AG08395 (cell line): Measurements from ENCODE around the gene REPS2.

ENCODE experiments used
- DNase-seq: peaks from one replicate; pipeline ENCODE4 v3.0.0; 2012; ENCODE audit warnings: mixed read lengths, low spot score

The REPS2 gene

GRCh38 chrX:17036171-17036961, 89.9 kb downstream of the REPS2 start:
- DNase-seq = no peak

DNA sequence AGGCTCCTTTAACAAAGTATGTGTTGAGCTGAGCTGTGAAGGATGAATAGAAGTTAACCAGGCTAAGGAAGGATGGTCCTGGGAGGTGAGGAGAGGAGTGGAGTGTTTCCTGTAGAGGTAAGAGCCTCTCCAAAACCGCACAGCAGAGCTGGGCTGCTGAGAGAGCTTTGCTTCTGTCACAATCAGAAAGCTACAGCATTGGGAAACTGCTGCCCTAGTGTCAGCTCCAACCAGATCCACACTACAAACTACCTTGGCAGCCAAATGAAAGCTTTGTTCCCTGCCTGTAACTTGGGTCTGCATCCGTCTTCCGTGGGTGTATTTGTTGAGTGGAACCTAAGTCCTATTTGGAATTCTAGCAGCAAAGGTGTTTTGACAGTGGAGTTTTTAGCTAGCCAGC, 91.8 kb downstream of the REPS2 start:
- DNase-seq = no peak

- peak; percentile 13 for DNase-seq
These were observed 92.3 kb downstream of the REPS2 start for GRCh38 chrX:17038681-17039161.

- no peak for DNase-seq
These were observed 93.4 kb downstream of the REPS2 start for GRCh38 chrX:17039826-17040225.

DNA sequence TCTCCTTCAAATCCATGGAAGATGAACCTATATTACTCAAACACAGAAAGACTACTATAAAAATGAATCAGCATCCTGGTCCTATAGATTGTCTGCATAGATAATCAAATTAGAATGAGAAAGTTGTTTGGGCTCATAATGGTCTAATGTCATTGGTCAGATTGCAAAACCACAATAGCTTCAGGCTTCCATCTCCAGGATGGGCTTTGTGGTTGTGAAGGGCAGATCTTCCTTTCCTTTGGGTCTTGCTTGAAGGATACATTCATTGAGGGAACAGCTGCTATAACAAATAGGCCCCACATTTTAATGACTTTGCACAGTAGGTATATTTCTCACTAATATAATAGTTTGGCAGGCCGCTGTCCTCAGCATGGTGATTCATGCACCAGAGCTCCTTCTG, 94.3 kb downstream of the REPS2 start:
- no peak for DNase-seq

DNA sequence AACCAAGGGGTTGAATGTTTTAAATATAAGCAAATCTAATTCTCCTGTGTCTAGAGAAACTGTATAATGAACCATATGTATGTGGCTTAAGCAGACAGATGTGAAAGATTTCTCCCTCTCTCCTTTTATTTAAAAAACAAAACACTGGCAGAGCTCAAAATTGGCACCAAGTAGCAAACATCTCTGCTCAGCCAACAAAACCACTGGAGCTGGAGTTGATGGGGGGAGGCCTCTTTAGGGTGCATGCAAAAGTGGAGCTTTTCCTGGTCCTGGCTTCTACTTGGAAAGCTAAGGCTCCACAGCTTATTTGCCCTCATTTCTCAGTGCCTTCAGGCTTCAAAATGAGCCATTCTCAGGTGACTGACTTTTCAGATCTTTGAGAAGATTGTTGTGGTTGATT, 95.6 kb downstream of the REPS2 start:
- no peak for DNase-seq

- DNase-seq = peak; percentile 66
These were observed 100.1 kb downstream of the REPS2 start for GRCh38 chrX:17046478-17047097.

GRCh38 chrX:17047224-17047623, 100.8 kb downstream of the REPS2 start:
- DNase-seq = no peak

- no peak for DNase-seq
These were observed 105.8 kb downstream of the REPS2 start for GRCh38 chrX:17052210-17052609.

GRCh38 chrX:17052793-17053192, 106.3 kb downstream of the REPS2 start:
- no peak for DNase-seq

GRCh38 chrX:17053502-17053901, 107.0 kb downstream of the REPS2 start:
- no peak for DNase-seq

DNA sequence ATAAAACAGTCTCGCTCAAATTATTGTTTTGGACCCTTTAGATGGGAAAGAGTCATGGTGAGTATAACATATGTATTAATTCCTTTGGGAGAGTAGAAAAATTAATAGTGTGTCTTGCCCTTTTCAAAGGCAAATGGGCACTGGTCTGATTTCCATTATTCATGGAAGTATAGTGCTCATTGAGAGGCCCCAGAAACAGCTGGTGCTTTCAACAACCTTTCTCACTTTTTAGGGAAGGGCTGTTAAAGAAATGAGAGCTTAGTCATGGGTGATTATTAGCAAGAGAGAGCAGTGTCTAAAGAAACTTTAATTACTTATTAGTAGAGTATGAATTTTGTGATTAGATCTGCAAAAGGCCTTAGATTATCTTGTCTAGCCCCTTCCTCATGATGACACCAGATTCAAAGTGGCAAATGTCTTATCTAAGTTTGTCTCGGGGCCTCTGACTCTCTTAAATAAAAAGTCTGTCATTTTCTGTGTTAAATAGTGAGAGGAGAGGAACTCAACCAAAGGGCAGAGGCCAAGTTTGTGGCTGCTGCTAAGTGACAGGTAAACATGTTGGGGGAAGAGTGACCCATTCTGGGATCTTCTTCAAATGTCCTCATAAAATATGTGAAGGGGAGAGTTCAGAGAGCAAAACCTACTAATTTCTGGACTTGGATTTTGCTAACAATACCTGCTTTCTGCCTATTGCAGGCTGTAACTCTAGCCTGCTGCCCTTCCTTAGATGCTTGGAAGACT, 110.6 kb downstream of the REPS2 start:
- no peak for DNase-seq

GRCh38 chrX:17062065-17062464, 115.6 kb downstream of the REPS2 start:
- no peak for DNase-seq

GRCh38 chrX:17065100-17065499, 118.6 kb downstream of the REPS2 start:
- no peak for DNase-seq

- no peak for DNase-seq
These were observed 121.1 kb downstream of the REPS2 start for GRCh38 chrX:17067534-17067933.

DNA sequence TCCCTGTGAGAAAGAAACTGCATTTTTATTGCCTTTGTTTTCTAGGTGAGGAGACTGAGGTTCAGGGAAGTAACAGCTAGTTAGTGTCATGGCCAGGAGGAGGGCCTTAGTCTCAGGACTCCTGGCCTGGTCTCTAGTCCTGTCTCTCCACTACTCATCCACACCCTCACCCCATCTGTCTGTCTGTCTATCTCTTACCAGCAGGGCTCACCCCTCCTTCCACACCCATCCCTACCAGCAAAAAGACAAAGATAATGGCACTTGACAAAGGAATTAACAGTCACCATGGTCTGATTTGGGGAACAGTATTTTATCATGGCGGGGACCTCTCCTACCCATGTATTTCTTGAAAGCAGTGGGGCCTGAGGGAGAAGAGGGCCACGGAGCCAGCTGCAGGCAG, 125.8 kb downstream of the REPS2 start:
- no peak for DNase-seq

DNA sequence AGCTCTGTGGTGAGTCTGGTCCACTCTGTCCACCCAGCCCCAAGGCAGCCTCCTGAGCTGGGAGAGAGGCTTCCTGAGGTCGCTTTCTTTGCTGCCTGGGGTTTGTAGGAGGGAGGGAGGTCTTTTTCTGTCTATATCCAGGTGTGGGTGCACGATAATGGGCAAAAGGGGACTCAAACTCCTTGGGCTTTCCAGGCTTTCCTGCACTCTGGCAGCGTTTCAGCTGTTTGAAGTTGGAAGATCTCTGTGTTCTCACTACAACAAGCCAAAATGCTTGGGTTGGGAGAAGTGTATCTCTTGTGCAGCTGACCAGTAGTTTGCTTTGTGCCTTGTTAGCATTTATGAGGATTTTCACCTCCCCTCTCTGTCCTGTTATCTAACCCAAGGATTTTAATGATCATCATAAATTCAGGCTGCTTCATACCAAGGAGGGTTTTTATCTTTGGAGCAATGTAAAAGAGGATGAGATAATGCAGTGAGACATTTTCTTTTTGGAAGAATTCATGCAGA, 126.3 kb downstream of the REPS2 start:
- DNase-seq = no peak

DNA sequence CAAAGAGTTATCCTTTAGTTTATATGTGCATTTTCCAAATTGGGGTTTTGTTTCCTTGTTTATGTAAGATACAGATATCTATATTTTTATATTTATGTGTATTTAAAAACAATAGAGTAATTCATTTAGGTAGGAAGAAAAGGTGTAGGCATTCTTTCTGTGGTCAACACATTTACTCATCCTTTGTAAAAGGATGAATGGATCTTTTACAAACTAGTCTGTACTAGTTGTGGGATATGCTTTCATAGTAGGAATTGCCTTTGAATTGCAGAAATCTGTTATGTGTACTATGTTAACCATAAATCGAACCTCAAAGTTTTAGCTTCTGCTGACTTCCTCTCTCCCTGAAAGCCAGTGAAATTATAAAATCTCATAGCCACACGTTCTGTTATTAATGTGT, 128.5 kb downstream of the REPS2 start:
- no peak for DNase-seq

- no peak for DNase-seq
These were observed 130.9 kb downstream of the REPS2 start for GRCh38 chrX:17077361-17077760.

GRCh38 chrX:17078031-17078720, 131.7 kb downstream of the REPS2 start:
- DNase-seq = peak; percentile 55

DNA sequence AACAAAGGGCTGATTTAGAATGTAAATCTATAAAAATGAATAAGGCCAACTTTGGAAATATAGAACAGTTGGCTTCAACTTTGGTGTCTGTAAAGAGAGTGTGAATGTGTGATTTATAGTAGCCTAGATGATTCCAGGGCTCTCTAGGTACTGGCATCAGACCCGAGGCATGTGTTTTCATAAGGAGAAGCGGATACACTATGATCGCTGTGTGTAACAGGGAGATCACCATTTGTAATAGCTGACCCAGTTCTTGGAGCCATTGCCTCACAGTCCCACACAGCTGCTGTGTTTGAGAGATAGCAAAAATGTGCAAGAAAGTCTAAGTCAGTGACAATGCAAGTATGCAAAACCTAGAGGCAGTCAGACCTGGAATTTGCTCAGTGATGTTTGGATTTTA, 135.1 kb downstream of the REPS2 start:
- DNase-seq = no peak

GRCh38 chrX:17081968-17082367, 135.5 kb downstream of the REPS2 start:
- DNase-seq = no peak
